GM12878 (cell line): ENCODE measurements around the gene AFG1L. TPM values are rescaled to one million over a fixed set of nuclear protein-coding genes. Genes with fewer than 3 reads are reported as not detected.
A peak's percentile ranks its signal among the peaks of the same experiment; 100 is the strongest.

Source experiments
- ATAC-seq: fragments of 200-7000 bp; cut with Tn5 transposase; 3 replicates; pipeline ENCODE4 v1.9.1; 2020; ENCODE audit warnings: mild to moderate bottlenecking, moderate library complexity
- BruUV-seq: library from RNA; stranded (reverse); fragments of 400-500 nt; replicated peaks from 2 replicates; lab custom pipeline; 2021; lab: Mats Ljungman, UMichigan
- CTCF ChIA-PET: fragments of 300-600 bp; sonication (Branson Sonifier 250); formaldehyde crosslinking; extraction: SDS; loops from one replicate; lab custom pipeline; 2021; ENCODE audit warnings: inconsistent platforms; lab: Yijun Ruan, JAX
- POLR2A ChIA-PET: fragments of 350-600 bp; formaldehyde crosslinking; extraction: SDS; loops from one replicate; lab custom pipeline; 2021; ENCODE audit warnings: inconsistent platforms; lab: Charles Lee
- RAD21 ChIA-PET: fragments of 300-600 bp; sonication (Branson Sonifier 250); formaldehyde crosslinking; loops from one replicate; lab custom pipeline; 2023; ENCODE audit warnings: antibody characterized with exemption; ENCODE audit not compliant: unreplicated experiment; lab: Charles Lee
- SMC1A ChIA-PET: fragments of 300-600 bp; sonication (Branson Sonifier 250); formaldehyde crosslinking; loops from one replicate; lab custom pipeline; 2023; ENCODE audit not compliant: unreplicated experiment, uncharacterized antibody; lab: Charles Lee
- DNase-seq: peaks from one replicate; pipeline ENCODE4 v3.0.0-alpha.2; 2011; ENCODE audit warnings: low read depth, low spot score
- FAIRE-seq: peaks from 3 replicates; lab custom pipeline; 2011; peaks lifted over from hg19 to GRCh38; lab: Jason Lieb, UNC
- H2AFZ ChIP-seq: 2 replicates; pipeline ENCODE4 v1.6.0; 2011; ENCODE audit warnings: low read depth, low read length, control low read depth; ENCODE audit not compliant: control insufficient read depth
- H3K27ac ChIP-seq: 2 replicates; pipeline ENCODE4 v1.5.1; 2011; ENCODE audit warnings: control low read depth; ENCODE audit not compliant: control insufficient read depth, insufficient read depth
- H3K27me3 ChIP-seq, 2 experiments: replicated peaks in 1 of 2; 2 replicates each; pipeline versions ENCODE4 v1.6.0 to v1.6.1; 2011; ENCODE audit warnings: low read length in 1 of 2; ENCODE audit not compliant: control insufficient read depth in 2 of 2, insufficient read depth in 2 of 2
- H3K36me3 ChIP-seq, 2 experiments: 2 replicates each; pipeline ENCODE4 v1.5.1; 2011; ENCODE audit warnings: low read length in 1 of 2; ENCODE audit not compliant: control insufficient read depth in 2 of 2, insufficient read depth in 2 of 2
- H3K4me1 ChIP-seq: 2 replicates; pipeline ENCODE4 v1.6.1; 2011; ENCODE audit warnings: mild to moderate bottlenecking, low read length, moderate library complexity, mixed read lengths; ENCODE audit not compliant: control insufficient read depth, insufficient read depth
- H3K4me2 ChIP-seq: 2 replicates; pipeline ENCODE4 v1.6.0; 2011; ENCODE audit warnings: control low read depth; ENCODE audit not compliant: control insufficient read depth, insufficient read depth
- H3K4me3 ChIP-seq: fragments of 200-600 bp; sonication (generic); 2 replicates; pipeline ENCODE4 v1.5.1; 2016
- H3K79me2 ChIP-seq: 2 replicates; pipeline ENCODE4 v1.6.0; 2011; ENCODE audit warnings: low read length; ENCODE audit not compliant: control insufficient read depth, insufficient read depth
- H3K9ac ChIP-seq: 2 replicates; pipeline ENCODE4 v1.8.0; 2011; ENCODE audit warnings: low read length, control low read depth, mixed read lengths; ENCODE audit not compliant: control insufficient read depth, insufficient read depth
- H3K9me3 ChIP-seq: replicated peaks from 3 replicates; pipeline ENCODE4 v1.5.1; 2011; ENCODE audit warnings: mild to moderate bottlenecking, low read length; ENCODE audit not compliant: control insufficient read depth, insufficient read depth
- H4K20me1 ChIP-seq: 2 replicates; pipeline ENCODE4 v1.6.0; 2011; ENCODE audit not compliant: control insufficient read depth, insufficient read depth
- EP300 ChIP-seq, 2 experiments: fragments of 150-350 bp in 1 of 2; IDR thresholded peaks; 2 replicates each; pipeline ENCODE4 v1.6.1; 2011 to 2012; ENCODE audit warnings: low read depth in 2 of 2, low read length in 2 of 2, borderline replicate concordance in 1 of 2, improper control_type of control experiment in 1 of 2, inconsistent platforms in 1 of 2; ENCODE audit not compliant: control insufficient read depth in 1 of 2
- FOS ChIP-seq: IDR thresholded peaks from 3 replicates; pipeline ENCODE4 v1.6.1; 2011; ENCODE audit warnings: borderline replicate concordance; ENCODE audit not compliant: insufficient read length; ENCODE audit errors: extremely low read depth
- FOXM1 ChIP-seq: IDR thresholded peaks from 2 replicates; pipeline ENCODE4 v1.6.1; 2012; ENCODE audit warnings: low read depth, mild to moderate bottlenecking, inconsistent platforms, low read length, moderate library complexity
- IKZF1 ChIP-seq: fragments of 450-650 bp; conservative IDR thresholded peaks from 2 replicates; pipeline ENCODE4 v1.6.1; 2017; ENCODE audit warnings: antibody characterized with exemption, mild to moderate bottlenecking
- NFIC ChIP-seq: IDR thresholded peaks from 2 replicates; pipeline ENCODE4 v1.6.1; 2012; ENCODE audit warnings: low read depth, mild to moderate bottlenecking, inconsistent platforms, low read length, moderate library complexity
- NR2C1 ChIP-seq: fragments of 450-650 bp; IDR thresholded peaks from 2 replicates; pipeline ENCODE4 v1.6.1; 2017; ENCODE audit warnings: antibody characterized with exemption, mild to moderate bottlenecking, moderate library complexity
- PAX5 ChIP-seq: IDR thresholded peaks from 2 replicates; pipeline ENCODE4 v1.6.1; 2011; ENCODE audit warnings: low read depth, low read length, borderline replicate concordance
- PAX8 ChIP-seq: fragments of 450-650 bp; IDR thresholded peaks from 2 replicates; pipeline ENCODE4 v1.6.1; 2017; ENCODE audit warnings: mild to moderate bottlenecking, moderate library complexity
- PML ChIP-seq: IDR thresholded peaks from 2 replicates; pipeline ENCODE4 v1.6.1; 2012; ENCODE audit warnings: low read length, inconsistent platforms
- RCOR1 ChIP-seq: conservative IDR thresholded peaks from 2 replicates; pipeline ENCODE4 v1.6.1; 2012; ENCODE audit warnings: low read depth, low read length, improper control_type of control experiment
- RUNX3 ChIP-seq: IDR thresholded peaks from 2 replicates; pipeline ENCODE4 v1.6.1; 2012; ENCODE audit warnings: low read length, inconsistent platforms
- SMC3 ChIP-seq: IDR thresholded peaks from 2 replicates; pipeline ENCODE4 v1.6.1; 2011; ENCODE audit warnings: low read length, improper control_type of control experiment, borderline replicate concordance
- TCF12 ChIP-seq: IDR thresholded peaks from 2 replicates; pipeline ENCODE4 v1.6.1; 2011; ENCODE audit warnings: low read depth, mild to moderate bottlenecking, low read length
- ZNF274 ChIP-seq: IDR thresholded peaks from one replicate; pipeline ENCODE4 v1.8.0; 2011; ENCODE audit not compliant: insufficient read length, insufficient read depth
- ZNF384 ChIP-seq: IDR thresholded peaks from 2 replicates; pipeline ENCODE4 v1.6.1; 2012; ENCODE audit warnings: low read depth, mild to moderate bottlenecking, low read length, improper control_type of control experiment, borderline replicate concordance
- ZNF622 ChIP-seq: fragments of 450-650 bp; IDR thresholded peaks from 2 replicates; pipeline ENCODE4 v1.6.1; 2017; ENCODE audit warnings: mild to moderate bottlenecking, inconsistent platforms
- WGBS: methylation state at CpG from one replicate; pipeline ENCODE4 v1.1.6; 2016; ENCODE audit warnings: low lambda C conversion rate; ENCODE audit not compliant: insufficient replicate concordance, insufficient coverage; ENCODE audit errors: missing lambda C conversion rate; 5-methylcytosine and 5-hydroxymethylcytosine counted together
- in situ Hi-C: fragments of 300-500 bp; cut with MboI; formaldehyde crosslinking; loops from 9 replicates; pipeline ENCODE4 v1.14.3; 2018; ENCODE audit warnings: mixed read lengths
- intact Hi-C: fragments of 100-400 bp; cut with micrococcal nuclease; formaldehyde crosslinking; loops from one replicate; pipeline ENCODE4 v1.14.2; 2022; ENCODE audit not compliant: unreplicated experiment
- polyA plus RNA-seq, 11 experiments: library from polyadenylated mRNA; depleted of rRNA in 4 of 11; unstranded in 6 of 11; stranded (reverse) in 5 of 11; fragments of >200 nt; fragmentation: Nextera tagmentation in 4 of 11; fragmentation: Illumina TruSeq in 1 of 11; extraction: Ambion mirVana in 4 of 11; extraction: Trizol in 1 of 11; gene quantifications; 1 replicate in 1 of 11; 2 replicates in 10 of 11; pipeline versions ENCODE4 v1.2.1 to v1.2.3, GENCODE V29; 2011 to 2016; ENCODE audit warnings: inconsistent platforms in 2 of 11, missing spikeins in 2 of 11, low read depth in 1 of 11
- total RNA-seq, 4 experiments: library from RNA; depleted of rRNA in 3 of 4; stranded (reverse); fragments of >200 nt in 3 of 4; fragmentation: Illumina TruSeq in 1 of 4; extraction: Trizol in 1 of 4; gene quantifications; 2 replicates each; pipeline versions ENCODE4 v1.2.1 to v1.2.3, GENCODE V29; 2013 to 2021
- TF ChIP-seq, protein P1 (sequence below): IDR thresholded peaks from 2 replicates; pipeline ENCODE4 v1.6.1; 2011; ENCODE audit warnings: borderline replicate concordance, low read depth, mild to moderate bottlenecking, moderate library complexity, mixed read lengths, low read length; ENCODE audit not compliant: insufficient read depth; ENCODE audit errors: extremely low read length
- TF ChIP-seq, protein P2 (sequence below): IDR thresholded peaks from 2 replicates; pipeline ENCODE4 v1.6.1; 2012; ENCODE audit warnings: low read depth, low read length, improper control_type of control experiment
- TF ChIP-seq, protein P3 (sequence below): fragments of 450-650 bp; IDR thresholded peaks from 2 replicates; pipeline ENCODE4 v1.6.1; 2017; ENCODE audit warnings: mild to moderate bottlenecking

Gene AFG1L
- total and polyA plus RNA-seq, 10 of the 15 experiments (the other 5 are each of a cell fraction or from before 2014, with no cell fraction given): 2.3 to 9.0 (median 4.3) TPM

DNA sequence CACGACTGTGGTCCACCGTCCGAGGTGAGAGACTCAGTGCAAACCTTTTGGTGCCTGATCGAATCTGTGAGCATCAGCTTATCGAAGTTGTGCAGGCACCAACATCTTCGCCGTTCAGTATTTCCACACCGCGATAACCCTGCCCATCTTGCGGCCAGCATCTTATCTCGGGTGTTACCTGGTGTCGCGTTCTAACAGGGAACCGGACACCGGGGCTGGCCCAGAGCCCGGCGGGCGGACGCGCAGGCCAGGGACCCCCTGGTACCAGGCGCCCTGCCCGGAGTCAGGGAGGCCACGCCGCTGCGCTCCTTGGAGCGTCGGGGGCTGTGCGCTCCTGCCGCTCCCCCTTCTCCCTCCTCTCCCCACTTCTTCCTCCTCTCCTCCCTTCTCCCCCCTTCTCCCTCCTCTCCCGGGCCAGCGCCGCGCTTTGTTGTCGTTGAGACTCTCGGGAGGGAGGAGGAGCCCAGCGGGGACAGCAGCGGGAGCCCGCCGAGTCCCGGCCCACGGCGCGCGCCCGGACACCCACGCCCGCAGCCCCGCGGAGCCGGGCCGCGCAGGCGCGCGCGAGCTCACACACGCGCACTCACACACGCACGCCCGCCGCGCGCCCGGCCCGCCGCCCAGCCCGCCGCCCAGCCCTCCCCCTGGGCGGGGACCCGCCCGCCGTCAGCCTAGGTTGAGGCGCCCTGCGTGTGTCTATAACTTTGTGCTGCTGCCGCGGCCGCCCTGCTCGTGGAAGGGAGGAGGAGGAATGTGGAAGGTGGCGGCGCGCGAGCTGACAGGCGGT lies 264.4 kb downstream of the AFG1L start:
- Histone ChIP-seq H3K4me2 (peak overlapping the region; percentile 99), H3K27me3 (peaks cover 6 to 8% of the 10 kb centered on the region in 2 experiments), H3K4me3 (peak overlapping the region; percentile 86), H3K36me3 (no peaks in the 10 kb centered on the region), H3K4me1 (peaks cover 7% of the 10 kb centered on the region), H2AFZ (peak overlapping the region; percentile 85), H3K9me3 (no peaks in the 10 kb centered on the region; the same call in 2 of the 3 replicates), H4K20me1 (no peaks in the 10 kb centered on the region; the same call in 1 of the 2 replicates), H3K9ac (peak overlapping the region; percentile 83; the same call in 1 of the 2 replicates), H3K79me2 (peaks cover 28% of the 10 kb centered on the region), H3K27ac (peak overlapping the region; percentile 62)
- WGBS: 1% methylated on average over 35 of the region's 84 CpGs
- intact Hi-C loops: loop anchor here (5.0 to 10.0 kb wide), 2 partner anchors 223 to 826 kb away; partner anchors contain the start of gene CD164
- ATAC-seq (peak; percentile 56), DNase-seq (no peak), FAIRE-seq (peak; percentile 57)
- SMC1A ChIA-PET: interaction anchor here (1.2 to 3.2 kb wide), 3 partner anchors 33 to 514 kb away, joined by 3 to 9 read pairs (median 4); no protein-coding TSS in a partner anchor
- POLR2A ChIA-PET: interaction anchor here (0.6 kb wide), 1 partner anchor 883 kb away, joined by 4 read pairs; no protein-coding TSS in a partner anchor
- CTCF ChIA-PET: interaction anchor here (1.3 to 2.6 kb wide), 3 partner anchors 32 to 514 kb away, joined by 3 to 9 read pairs (median 4); no protein-coding TSS in a partner anchor
- in situ Hi-C loops: loop anchor here (10.0 kb wide), 1 partner anchor 826 kb away; the partner anchor contains the start of gene CD164
- RAD21 ChIA-PET: interaction anchor here (1.1 to 2.8 kb wide), 2 partner anchors 33 to 514 kb away, joined by 3 to 11 read pairs; no protein-coding TSS in a partner anchor
- no TSS peak for BruUV-seq
- TF ChIP-seq PAX8 (no peak), ZNF274 (no peak), IKZF1 (0 out of 2 replicates have a peak, but pooled peaks have one; percentile 36), SMC3 (peak; percentile 5; the same call in 1 of the 2 replicates), PAX5 (no peak), ZNF384 (no peak), TCF12 (no peak), FOXM1 (no peak), RCOR1 (no peak), NR2C1 (no peak), EP300 (IDR thresholded peaks at IDR 0.05; ENCODE audit: borderline replicate concordance in 1 of 2, control insufficient read depth in 1 of 2, low read depth in 2 of 2, low read length in 2 of 2) (no peak), PML (no peak), ZNF622 (peak; percentile 42; the same call in 1 of the 2 replicates), NFIC (0 out of 2 replicates have a peak, but pooled peaks have one; percentile 4), FOS (no peak), RUNX3 (no peak; the same call in 1 of the 2 replicates)
- TF ChIP-seq, protein P1, sequence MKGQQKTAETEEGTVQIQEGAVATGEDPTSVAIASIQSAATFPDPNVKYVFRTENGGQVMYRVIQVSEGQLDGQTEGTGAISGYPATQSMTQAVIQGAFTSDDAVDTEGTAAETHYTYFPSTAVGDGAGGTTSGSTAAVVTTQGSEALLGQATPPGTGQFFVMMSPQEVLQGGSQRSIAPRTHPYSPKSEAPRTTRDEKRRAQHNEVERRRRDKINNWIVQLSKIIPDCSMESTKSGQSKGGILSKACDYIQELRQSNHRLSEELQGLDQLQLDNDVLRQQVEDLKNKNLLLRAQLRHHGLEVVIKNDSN: no peak
- TF ChIP-seq, protein P2, sequence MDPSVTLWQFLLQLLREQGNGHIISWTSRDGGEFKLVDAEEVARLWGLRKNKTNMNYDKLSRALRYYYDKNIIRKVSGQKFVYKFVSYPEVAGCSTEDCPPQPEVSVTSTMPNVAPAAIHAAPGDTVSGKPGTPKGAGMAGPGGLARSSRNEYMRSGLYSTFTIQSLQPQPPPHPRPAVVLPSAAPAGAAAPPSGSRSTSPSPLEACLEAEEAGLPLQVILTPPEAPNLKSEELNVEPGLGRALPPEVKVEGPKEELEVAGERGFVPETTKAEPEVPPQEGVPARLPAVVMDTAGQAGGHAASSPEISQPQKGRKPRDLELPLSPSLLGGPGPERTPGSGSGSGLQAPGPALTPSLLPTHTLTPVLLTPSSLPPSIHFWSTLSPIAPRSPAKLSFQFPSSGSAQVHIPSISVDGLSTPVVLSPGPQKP: no peak
- TF ChIP-seq, protein P3, sequence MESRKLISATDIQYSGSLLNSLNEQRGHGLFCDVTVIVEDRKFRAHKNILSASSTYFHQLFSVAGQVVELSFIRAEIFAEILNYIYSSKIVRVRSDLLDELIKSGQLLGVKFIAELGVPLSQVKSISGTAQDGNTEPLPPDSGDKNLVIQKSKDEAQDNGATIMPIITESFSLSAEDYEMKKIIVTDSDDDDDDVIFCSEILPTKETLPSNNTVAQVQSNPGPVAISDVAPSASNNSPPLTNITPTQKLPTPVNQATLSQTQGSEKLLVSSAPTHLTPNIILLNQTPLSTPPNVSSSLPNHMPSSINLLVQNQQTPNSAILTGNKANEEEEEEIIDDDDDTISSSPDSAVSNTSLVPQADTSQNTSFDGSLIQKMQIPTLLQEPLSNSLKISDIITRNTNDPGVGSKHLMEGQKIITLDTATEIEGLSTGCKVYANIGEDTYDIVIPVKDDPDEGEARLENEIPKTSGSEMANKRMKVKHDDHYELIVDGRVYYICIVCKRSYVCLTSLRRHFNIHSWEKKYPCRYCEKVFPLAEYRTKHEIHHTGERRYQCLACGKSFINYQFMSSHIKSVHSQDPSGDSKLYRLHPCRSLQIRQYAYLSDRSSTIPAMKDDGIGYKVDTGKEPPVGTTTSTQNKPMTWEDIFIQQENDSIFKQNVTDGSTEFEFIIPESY: no peak
